Liver (tissue), 9 donors: Measurements from ENCODE around the gene CDH7. TPM values are rescaled to one million over a fixed set of nuclear protein-coding genes. Genes with fewer than 3 reads are reported as not detected.

Experiments used
- DNase-seq: peaks from one replicate; pipeline ENCODE4 v3.0.0-alpha.2; 2017; ENCODE audit warnings: low spot score
- H3K27ac ChIP-seq, 2 donors: one replicate each; pipeline ENCODE4 v1.7.0; 2013; ENCODE audit warnings: inconsistent platforms in 2 of 2, low read length in 2 of 2, control low read depth in 1 of 2, low read depth in 1 of 2, mild to moderate bottlenecking in 1 of 2
- H3K27me3 ChIP-seq, 4 donors: one replicate each; pipeline versions ENCODE4 v1.6.1 to v1.7.0; 2013; ENCODE audit warnings: low read length in 3 of 4, inconsistent platforms in 1 of 4, mild to moderate bottlenecking in 1 of 4, moderate library complexity in 1 of 4; ENCODE audit not compliant: control insufficient read depth in 4 of 4, insufficient read depth in 4 of 4
- H3K36me3 ChIP-seq, 4 donors: one replicate each; pipeline versions ENCODE4 v1.6.1 to v1.7.0; 2013; ENCODE audit warnings: low read length in 3 of 4, mild to moderate bottlenecking in 3 of 4, low read depth in 1 of 4, moderate library complexity in 1 of 4; ENCODE audit not compliant: control insufficient read depth in 4 of 4, insufficient read depth in 3 of 4
- H3K4me1 ChIP-seq, 4 donors: one replicate each; pipeline versions ENCODE4 v1.6.1 to v1.7.0; 2013; ENCODE audit warnings: low read length in 3 of 4, mild to moderate bottlenecking in 3 of 4, moderate library complexity in 1 of 4; ENCODE audit not compliant: control insufficient read depth in 4 of 4, insufficient read depth in 4 of 4
- H3K4me3 ChIP-seq, 3 donors: one replicate each; pipeline versions ENCODE4 v1.6.1 to v1.7.0; 2013; ENCODE audit warnings: low read length in 3 of 3, control low read depth in 1 of 3, low read depth in 1 of 3, mild to moderate bottlenecking in 1 of 3
- H3K9ac ChIP-seq, 2 donors: one replicate each; pipeline ENCODE4 v1.7.0; 2013; ENCODE audit warnings: low read length in 2 of 2, mild to moderate bottlenecking in 2 of 2, moderate library complexity in 2 of 2, control low read depth in 1 of 2, low read depth in 1 of 2
- H3K9me3 ChIP-seq, 4 donors: one replicate each; pipeline versions ENCODE4 v1.6.1 to v1.7.0; 2013; ENCODE audit warnings: low read length in 3 of 4; ENCODE audit not compliant: control insufficient read depth in 4 of 4
- EGR1 ChIP-seq, 2 donors: IDR thresholded peaks; 2 replicates each; pipeline ENCODE4 v1.6.1; 2016 to 2018; ENCODE audit warnings: antibody characterized with exemption in 2 of 2, low read depth in 2 of 2
- FOXA1 ChIP-seq: IDR thresholded peaks from 2 replicates; pipeline ENCODE4 v1.6.1; 2016; ENCODE audit warnings: antibody characterized with exemption
- FOXA2 ChIP-seq: IDR thresholded peaks from 2 replicates; pipeline ENCODE4 v1.6.1; 2016; ENCODE audit warnings: antibody characterized with exemption
- GABPA ChIP-seq, 2 donors: IDR thresholded peaks in 1 of 2; conservative IDR thresholded peaks in 1 of 2; 2 replicates each; pipeline ENCODE4 v1.6.1; 2016; ENCODE audit warnings: antibody characterized with exemption in 2 of 2, mild to moderate bottlenecking in 1 of 2, moderate library complexity in 1 of 2
- HNF4A ChIP-seq, 2 donors: conservative IDR thresholded peaks; 2 replicates each; pipeline ENCODE4 v1.6.1; 2016; ENCODE audit warnings: antibody characterized with exemption in 2 of 2, mild to moderate bottlenecking in 2 of 2
- HNF4G ChIP-seq: IDR thresholded peaks from 2 replicates; pipeline ENCODE4 v1.6.1; 2016; ENCODE audit warnings: antibody characterized with exemption
- JUND ChIP-seq, 2 donors: IDR thresholded peaks; 2 replicates each; pipeline ENCODE4 v1.6.1; 2016; ENCODE audit warnings: antibody characterized with exemption in 2 of 2
- NR2F2 ChIP-seq: IDR thresholded peaks from 2 replicates; pipeline ENCODE4 v1.6.1; 2016; ENCODE audit warnings: antibody characterized with exemption
- RAD21 ChIP-seq, 2 donors: IDR thresholded peaks; 2 replicates each; pipeline ENCODE4 v1.6.1; 2016; ENCODE audit warnings: antibody characterized with exemption in 2 of 2, mild to moderate bottlenecking in 2 of 2
- RXRA ChIP-seq, 2 donors: IDR thresholded peaks; 2 replicates each; pipeline ENCODE4 v1.6.1; 2017 to 2018; ENCODE audit warnings: antibody characterized with exemption in 2 of 2, mild to moderate bottlenecking in 1 of 2
- SP1 ChIP-seq: IDR thresholded peaks from 2 replicates; pipeline ENCODE4 v1.6.1; 2018; ENCODE audit warnings: antibody characterized with exemption, mild to moderate bottlenecking
- TAF1 ChIP-seq: conservative IDR thresholded peaks from 2 replicates; pipeline ENCODE4 v1.6.1; 2016; ENCODE audit warnings: antibody characterized with exemption, mild to moderate bottlenecking
- YY1 ChIP-seq: IDR thresholded peaks from 2 replicates; pipeline ENCODE4 v1.6.1; 2016; ENCODE audit warnings: antibody characterized with exemption, mild to moderate bottlenecking
- ZBTB33 ChIP-seq: IDR thresholded peaks from 2 replicates; pipeline ENCODE4 v1.6.1; 2016; ENCODE audit warnings: antibody characterized with exemption
- WGBS: extraction: QIAGEN DNeasy Blood & Tissue Kit; methylation state at CpG from one replicate; pipeline ENCODE4 v1.1.7; 2013; 5-methylcytosine and 5-hydroxymethylcytosine counted together
- polyA plus RNA-seq, 2 donors: library from polyadenylated mRNA; stranded (reverse) in 1 of 2; unstranded in 1 of 2; fragments of 200-250 nt in 1 of 2; fragments of >200 nt in 1 of 2; fragmentation: Nextera tagmentation in 1 of 2; extraction: Ambion mirVana in 1 of 2; gene quantifications; one replicate each; pipeline versions ENCODE4 v1.2.1 to v1.2.3, GENCODE V29; 2013 to 2015
- total RNA-seq, 2 donors: library from RNA; depleted of rRNA; stranded (reverse); fragments of >200 nt; gene quantifications; one replicate each; pipeline ENCODE4 v1.2.3, GENCODE V29; 2014
- TF ChIP-seq, protein P1 (sequence below): IDR thresholded peaks from 2 replicates; pipeline ENCODE4 v1.6.1; 2016; ENCODE audit warnings: antibody characterized with exemption
- TF ChIP-seq, protein P2 (sequence below): fragments of 150-350 bp; IDR thresholded peaks from 2 replicates; pipeline ENCODE4 v1.5.1; 2017; ENCODE audit warnings: improper control_type of control experiment, low read depth, low read length; ENCODE audit not compliant: missing input control
- TF ChIP-seq, protein P3 (sequence below): IDR thresholded peaks from 2 replicates; pipeline ENCODE4 v1.6.1; 2016; ENCODE audit warnings: antibody characterized with exemption
- donor health status: healthy.
- donor health status: healthy.
- donor health status: healthy.
- donor health status: healthy.
- donor health status: healthy.

The CDH7 gene
- total and polyA plus RNA-seq, 4 donors = under 0.01 TPM; not detected in 3

DNA sequence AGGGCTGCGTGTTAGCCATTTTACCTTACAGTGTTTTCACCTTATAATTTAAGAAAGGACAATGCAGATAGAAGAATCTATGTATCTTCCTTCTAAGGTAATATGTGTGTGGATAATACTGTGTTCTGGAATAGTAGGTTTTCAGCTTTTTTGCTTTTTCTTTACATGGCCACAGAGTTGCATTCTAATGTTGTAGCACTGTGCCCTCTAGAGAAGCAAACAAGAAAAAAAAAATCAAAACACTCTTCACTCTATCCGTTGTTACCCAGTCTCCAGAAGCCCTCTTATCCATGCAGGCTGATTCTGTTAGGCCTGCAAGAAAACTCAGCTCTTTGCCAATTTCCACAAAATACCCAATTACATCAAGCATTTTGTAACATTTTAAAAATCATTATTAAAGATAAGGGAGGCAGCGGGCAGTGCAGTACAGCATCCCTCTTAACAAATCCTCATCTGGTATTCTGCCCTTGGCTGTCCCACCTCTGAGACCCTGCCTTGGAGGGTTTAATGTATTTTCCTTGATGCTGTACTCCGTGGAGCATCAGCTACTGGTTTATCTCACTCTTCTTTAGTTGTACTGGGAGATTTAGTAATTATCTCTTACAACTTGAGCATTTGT, 41.8 kb downstream of the CDH7 start:
- Histone ChIP-seq H3K4me1 (no peaks in the 10 kb centered on the region), H3K27me3 (no peaks in the 10 kb centered on the region), H3K9me3 (no peaks in the 10 kb centered on the region), H3K36me3 (no peaks in the 10 kb centered on the region), H3K4me3 (no peak overlapping the region), H3K9ac (no peak overlapping the region), H3K27ac (no peak overlapping the region)
- WGBS = 54% methylated on average over 4 of the region's 4 CpGs
- no peak for DNase-seq
- TF ChIP-seq, protein P1, sequence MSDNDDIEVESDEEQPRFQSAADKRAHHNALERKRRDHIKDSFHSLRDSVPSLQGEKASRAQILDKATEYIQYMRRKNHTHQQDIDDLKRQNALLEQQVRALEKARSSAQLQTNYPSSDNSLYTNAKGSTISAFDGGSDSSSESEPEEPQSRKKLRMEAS = no peak
- TF ChIP-seq GABPA (IDR thresholded peaks at IDR 0.05 in 1 of 2, conservative IDR thresholded peaks at IDR 0.05 in 1 of 2) = no peak
- no peak for TF ChIP-seq SP1
- no peak for TF ChIP-seq RXRA (IDR thresholded peaks at IDR 0.05)
- TF ChIP-seq HNF4G = no peak
- no peak for TF ChIP-seq RAD21 (IDR thresholded peaks at IDR 0.05)
- no peak for TF ChIP-seq JUND (IDR thresholded peaks at IDR 0.05)

DNA sequence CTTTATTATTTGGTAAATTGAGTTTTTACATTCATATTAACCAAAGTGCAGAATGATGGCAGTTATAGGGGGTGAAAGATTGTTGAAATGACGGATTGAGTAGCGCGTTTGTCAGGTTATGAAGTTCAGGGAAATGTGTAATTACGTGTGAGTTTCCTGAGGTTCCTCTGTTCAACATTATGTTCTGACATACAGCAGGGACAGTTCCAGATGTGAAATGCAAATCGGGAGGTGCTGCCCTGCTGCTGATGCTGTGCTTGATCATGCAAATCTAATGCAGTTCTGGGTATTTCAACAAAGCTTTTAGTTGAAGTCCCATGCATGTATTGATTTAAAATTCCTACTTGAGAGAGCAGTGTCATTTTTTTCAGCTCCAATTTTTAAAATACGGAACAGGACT, 57.9 kb downstream of the CDH7 start:
- H3K9ac ChIP-seq = no peak overlapping the region
- 69% methylated on average over 6 of the region's 6 CpGs for WGBS
- H3K9me3 ChIP-seq = no peaks in the 10 kb centered on the region
- no peak overlapping the region for H3K27ac ChIP-seq
- no peaks in the 10 kb centered on the region for H3K4me1 ChIP-seq
- H3K36me3 ChIP-seq = no peaks in the 10 kb centered on the region
- H3K4me3 ChIP-seq = no peak overlapping the region
- no peak for DNase-seq
- peaks cover 0 to 3% (median 0%) of the 10 kb centered on the region in 4 donors for H3K27me3 ChIP-seq
- TF ChIP-seq GABPA (IDR thresholded peaks at IDR 0.05 in 1 of 2, conservative IDR thresholded peaks at IDR 0.05 in 1 of 2) = no peak
- no peak for TF ChIP-seq JUND (IDR thresholded peaks at IDR 0.05)
- no peak for TF ChIP-seq HNF4G
- no peak for TF ChIP-seq FOXA1
- TF ChIP-seq EGR1 (IDR thresholded peaks at IDR 0.05; ENCODE audit: low read depth in 2 of 2) = no peak
- TF ChIP-seq, protein P2, sequence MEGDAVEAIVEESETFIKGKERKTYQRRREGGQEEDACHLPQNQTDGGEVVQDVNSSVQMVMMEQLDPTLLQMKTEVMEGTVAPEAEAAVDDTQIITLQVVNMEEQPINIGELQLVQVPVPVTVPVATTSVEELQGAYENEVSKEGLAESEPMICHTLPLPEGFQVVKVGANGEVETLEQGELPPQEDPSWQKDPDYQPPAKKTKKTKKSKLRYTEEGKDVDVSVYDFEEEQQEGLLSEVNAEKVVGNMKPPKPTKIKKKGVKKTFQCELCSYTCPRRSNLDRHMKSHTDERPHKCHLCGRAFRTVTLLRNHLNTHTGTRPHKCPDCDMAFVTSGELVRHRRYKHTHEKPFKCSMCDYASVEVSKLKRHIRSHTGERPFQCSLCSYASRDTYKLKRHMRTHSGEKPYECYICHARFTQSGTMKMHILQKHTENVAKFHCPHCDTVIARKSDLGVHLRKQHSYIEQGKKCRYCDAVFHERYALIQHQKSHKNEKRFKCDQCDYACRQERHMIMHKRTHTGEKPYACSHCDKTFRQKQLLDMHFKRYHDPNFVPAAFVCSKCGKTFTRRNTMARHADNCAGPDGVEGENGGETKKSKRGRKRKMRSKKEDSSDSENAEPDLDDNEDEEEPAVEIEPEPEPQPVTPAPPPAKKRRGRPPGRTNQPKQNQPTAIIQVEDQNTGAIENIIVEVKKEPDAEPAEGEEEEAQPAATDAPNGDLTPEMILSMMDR = no peak
- TF ChIP-seq, protein P1 = no peak
- no peak for TF ChIP-seq YY1
- no peak for TF ChIP-seq NR2F2
- TF ChIP-seq, protein P3, sequence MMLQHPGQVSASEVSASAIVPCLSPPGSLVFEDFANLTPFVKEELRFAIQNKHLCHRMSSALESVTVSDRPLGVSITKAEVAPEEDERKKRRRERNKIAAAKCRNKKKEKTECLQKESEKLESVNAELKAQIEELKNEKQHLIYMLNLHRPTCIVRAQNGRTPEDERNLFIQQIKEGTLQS = no peak
- TF ChIP-seq RAD21 (IDR thresholded peaks at IDR 0.05) = no peak
- TF ChIP-seq SP1 = no peak
- no peak for TF ChIP-seq HNF4A (conservative IDR thresholded peaks at IDR 0.05)
- TF ChIP-seq ZBTB33 = no peak
- no peak for TF ChIP-seq FOXA2
- TF ChIP-seq TAF1 = no peak
